Measurements from ENCODE around the gene SLC27A6.
"Not testable (repeated sequence)": the region's sequence is repeated elsewhere in the genome, so short reads cannot be mapped to it uniquely, and the experiment has no call there.

Gene SLC27A6

DNA sequence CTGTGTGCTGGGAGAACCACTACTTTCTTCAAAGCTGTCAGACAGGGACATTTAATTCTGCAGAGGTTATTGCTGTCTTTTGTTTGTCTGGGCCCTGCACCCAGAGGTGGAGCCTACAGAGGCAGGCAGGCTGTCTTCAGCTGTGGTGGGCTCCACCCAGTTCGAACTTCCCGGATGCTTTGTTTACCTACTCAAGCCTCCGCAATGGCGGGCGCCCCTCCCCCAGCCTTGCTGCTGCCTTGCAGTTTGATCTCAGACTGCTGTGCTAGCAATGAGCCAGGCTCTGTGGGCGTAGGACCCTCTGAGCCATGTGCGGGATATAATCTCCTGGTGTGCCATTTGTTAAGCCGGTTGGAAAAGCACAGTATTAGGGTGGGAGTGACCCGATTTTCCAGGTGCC is 22.2 kb upstream of the SLC27A6 start:
- H3K9me3 ChIP-seq (replicated peaks in 1 of 2; ENCODE audit: control insufficient read depth in 2 of 2, insufficient read depth in 1 of 2, low read depth in 1 of 2, low read length in 2 of 2); H2BK12ac ChIP-seq (ENCODE audit: low read length); H3K79me1 ChIP-seq (ENCODE audit: low read depth, low read length); H2BK15ac ChIP-seq (ENCODE audit: low read length); H3K27ac ChIP-seq (replicated peaks; ENCODE audit: low read length); H4K91ac ChIP-seq (ENCODE audit: low read depth, low read length, poor library complexity); H3K4me2 ChIP-seq (ENCODE audit: insufficient read depth, low read length, poor library complexity, severe bottlenecking); H4K8ac ChIP-seq (ENCODE audit: low read depth, low read length); H3K36me3 ChIP-seq (replicated peaks in 1 of 2; ENCODE audit: control insufficient read depth in 2 of 2, insufficient read depth in 2 of 2, low read length in 2 of 2); H3K4ac ChIP-seq (ENCODE audit: low read length); H2BK120ac ChIP-seq (ENCODE audit: low read depth, low read length); DNase-seq (ENCODE audit: low spot score); H3K14ac ChIP-seq (ENCODE audit: low read length); H3K27me3 ChIP-seq (ENCODE audit: control insufficient read depth in 3 of 3, insufficient read depth in 3 of 3, low read depth in 1 of 3, low read length in 3 of 3); H3K23ac ChIP-seq (ENCODE audit: low read depth, low read length, poor library complexity); H3K4me1 ChIP-seq (ENCODE audit: control insufficient read depth in 2 of 2, insufficient read depth in 1 of 2, low read depth in 1 of 2, low read length in 2 of 2); H2AK5ac ChIP-seq (ENCODE audit: low read depth, low read length); H3K9ac ChIP-seq (ENCODE audit: low read depth, low read length, poor library complexity); H3K4me3 ChIP-seq (ENCODE audit: low read length in 2 of 2); H3K18ac ChIP-seq (ENCODE audit: low read length); H2BK5ac ChIP-seq (ENCODE audit: low read length); H2AFZ ChIP-seq (ENCODE audit: low read length): not testable (repeated sequence)
- no CpG with 5 or more reads among the region's 9 CpGs for WGBS, 2 donors (ENCODE audit: extremely low coverage in 2 of 2, insufficient read length in 2 of 2, insufficient replicate concordance in 1 of 2)

DNA sequence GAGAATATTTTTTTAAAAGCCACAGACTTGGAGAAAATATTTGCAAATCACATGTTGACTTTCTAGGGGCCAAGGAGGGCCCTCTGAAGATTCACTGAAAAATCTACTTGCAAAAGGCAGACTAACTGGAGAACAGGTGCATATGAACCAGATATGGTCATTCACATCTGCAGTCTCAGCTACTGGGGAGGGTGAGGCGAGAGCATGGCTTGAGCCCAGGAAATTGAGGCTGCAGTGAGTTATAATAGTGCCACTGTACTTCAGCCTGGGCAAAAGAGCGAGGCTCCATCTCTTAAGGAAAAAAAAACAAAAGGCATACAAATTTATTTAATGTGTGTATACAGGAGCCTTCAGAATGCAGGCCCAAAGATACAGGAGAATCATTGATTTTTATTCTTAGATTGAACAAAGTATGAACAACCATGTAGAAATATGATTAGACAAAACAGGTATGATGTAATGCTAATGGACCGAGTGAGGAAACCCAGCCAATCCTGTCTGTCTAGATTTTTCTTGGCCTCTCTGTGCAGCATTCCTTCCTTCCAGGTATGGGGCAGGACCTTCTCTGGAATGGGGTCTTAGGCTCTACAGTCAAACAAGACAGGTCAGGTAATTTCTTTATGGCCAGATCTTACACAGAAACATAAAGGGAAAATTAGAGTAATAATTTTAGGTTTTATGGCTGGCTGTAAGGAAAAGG is 15.3 kb upstream of the SLC27A6 start:
- Histone ChIP-seq H3K36me3 (replicated peaks in 1 of 2; ENCODE audit: control insufficient read depth in 2 of 2, insufficient read depth in 2 of 2, low read length in 2 of 2) (no peaks in the 10 kb centered on the region), H4K91ac (ENCODE audit: low read depth, low read length, poor library complexity) (no peak overlapping the region), H3K4me2 (ENCODE audit: insufficient read depth, low read length, poor library complexity, severe bottlenecking) (no peak overlapping the region), H2AFZ (ENCODE audit: low read length) (no peak overlapping the region), H4K8ac (ENCODE audit: low read depth, low read length) (no peak overlapping the region), H2BK12ac (ENCODE audit: low read length) (no peak overlapping the region), H3K79me1 (ENCODE audit: low read depth, low read length) (no peaks in the 10 kb centered on the region), H3K27me3 (ENCODE audit: control insufficient read depth in 3 of 3, insufficient read depth in 3 of 3, low read depth in 1 of 3, low read length in 3 of 3) (no peaks in the 10 kb centered on the region), H3K18ac (ENCODE audit: low read length) (no peak overlapping the region), H2BK5ac (ENCODE audit: low read length) (no peak overlapping the region), H2AK5ac (ENCODE audit: low read depth, low read length) (no peak overlapping the region), H3K23ac (ENCODE audit: low read depth, low read length, poor library complexity) (no peak overlapping the region), H3K27ac (replicated peaks; ENCODE audit: low read length) (no peak overlapping the region), H3K4me1 (ENCODE audit: control insufficient read depth in 2 of 2, insufficient read depth in 1 of 2, low read depth in 1 of 2, low read length in 2 of 2) (no peaks in the 10 kb centered on the region), H3K4ac (ENCODE audit: low read length) (no peak overlapping the region), H3K4me3 (ENCODE audit: low read length in 2 of 2) (no peak overlapping the region), H3K9ac (ENCODE audit: low read depth, low read length, poor library complexity) (no peak overlapping the region), H2BK15ac (ENCODE audit: low read length) (no peak overlapping the region), H2BK120ac (ENCODE audit: low read depth, low read length) (no peak overlapping the region), H3K14ac (ENCODE audit: low read length) (no peak overlapping the region), H3K9me3 (replicated peaks in 1 of 2; ENCODE audit: control insufficient read depth in 2 of 2, insufficient read depth in 1 of 2, low read depth in 1 of 2, low read length in 2 of 2) (no peaks in the 10 kb centered on the region)
- WGBS, 2 donors (ENCODE audit: extremely low coverage in 2 of 2, insufficient read length in 2 of 2, insufficient replicate concordance in 1 of 2): no CpG with 5 or more reads among the region's 3 CpGs
- DNase-seq (ENCODE audit: low spot score): no peak

DNA sequence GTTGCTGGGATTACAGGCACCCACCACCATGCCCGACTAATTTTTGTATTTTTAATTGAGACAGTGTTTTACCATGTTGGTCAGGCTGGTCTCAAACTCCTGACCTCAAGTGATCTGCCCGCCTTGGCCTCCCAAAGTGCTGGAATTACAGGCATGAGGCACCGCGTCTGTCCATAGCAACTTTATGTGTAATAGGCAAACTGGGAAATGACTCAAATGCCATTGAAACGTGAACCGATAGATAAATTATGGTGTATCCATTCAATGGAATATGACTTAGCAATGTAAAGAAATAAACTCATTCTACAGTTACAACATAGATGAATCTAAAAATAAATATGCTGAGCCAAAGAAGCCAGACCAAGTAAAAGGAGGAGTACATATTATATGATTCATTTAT is 14.0 kb upstream of the SLC27A6 start:
- not testable (repeated sequence) for H4K91ac ChIP-seq (ENCODE audit: low read depth, low read length, poor library complexity); H3K14ac ChIP-seq (ENCODE audit: low read length); H2BK15ac ChIP-seq (ENCODE audit: low read length); H3K9me3 ChIP-seq (replicated peaks in 1 of 2; ENCODE audit: control insufficient read depth in 2 of 2, insufficient read depth in 1 of 2, low read depth in 1 of 2, low read length in 2 of 2); H2BK120ac ChIP-seq (ENCODE audit: low read depth, low read length); H3K27ac ChIP-seq (replicated peaks; ENCODE audit: low read length); H3K4me1 ChIP-seq (ENCODE audit: control insufficient read depth in 2 of 2, insufficient read depth in 1 of 2, low read depth in 1 of 2, low read length in 2 of 2); H2AK5ac ChIP-seq (ENCODE audit: low read depth, low read length); H3K4me2 ChIP-seq (ENCODE audit: insufficient read depth, low read length, poor library complexity, severe bottlenecking); H3K4ac ChIP-seq (ENCODE audit: low read length); H3K23ac ChIP-seq (ENCODE audit: low read depth, low read length, poor library complexity); H2BK5ac ChIP-seq (ENCODE audit: low read length); H3K79me1 ChIP-seq (ENCODE audit: low read depth, low read length); H2AFZ ChIP-seq (ENCODE audit: low read length); H3K9ac ChIP-seq (ENCODE audit: low read depth, low read length, poor library complexity); H2BK12ac ChIP-seq (ENCODE audit: low read length); H3K27me3 ChIP-seq (ENCODE audit: control insufficient read depth in 3 of 3, insufficient read depth in 3 of 3, low read depth in 1 of 3, low read length in 3 of 3); H4K8ac ChIP-seq (ENCODE audit: low read depth, low read length); H3K18ac ChIP-seq (ENCODE audit: low read length); H3K36me3 ChIP-seq (replicated peaks in 1 of 2; ENCODE audit: control insufficient read depth in 2 of 2, insufficient read depth in 2 of 2, low read length in 2 of 2); H3K4me3 ChIP-seq (ENCODE audit: low read length in 2 of 2); DNase-seq (ENCODE audit: low spot score)
- no CpG with 5 or more reads among the region's 6 CpGs for WGBS, 2 donors (ENCODE audit: extremely low coverage in 2 of 2, insufficient read length in 2 of 2, insufficient replicate concordance in 1 of 2)

DNA sequence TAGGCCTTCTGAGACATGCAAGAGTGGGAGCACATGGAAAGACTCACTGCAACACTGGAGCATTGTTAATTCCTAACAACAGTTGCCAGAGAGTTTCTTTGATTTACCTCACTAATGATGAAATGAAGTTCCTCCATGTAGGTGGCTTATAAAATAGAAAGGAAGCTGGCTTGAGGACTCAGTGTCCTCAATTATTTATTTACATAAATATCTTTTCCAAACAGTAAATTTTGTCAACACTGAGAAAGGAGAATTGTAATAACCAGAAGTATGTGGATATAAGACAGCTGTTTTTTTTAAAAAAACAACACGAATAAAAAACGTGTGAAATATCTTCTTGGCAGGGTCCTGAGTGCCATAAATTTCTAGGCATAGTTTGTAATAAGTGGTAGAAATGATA is 9.1 kb upstream of the SLC27A6 start:
- no peak overlapping the region for H3K18ac ChIP-seq (ENCODE audit: low read length)
- no peak overlapping the region for H3K4ac ChIP-seq (ENCODE audit: low read length)
- no peak overlapping the region for H2AFZ ChIP-seq (ENCODE audit: low read length)
- H2BK12ac ChIP-seq (ENCODE audit: low read length): no peak overlapping the region
- no peak overlapping the region for H4K8ac ChIP-seq (ENCODE audit: low read depth, low read length)
- no peaks in the 10 kb centered on the region for H3K27me3 ChIP-seq (ENCODE audit: control insufficient read depth in 3 of 3, insufficient read depth in 3 of 3, low read depth in 1 of 3, low read length in 3 of 3)
- H2AK5ac ChIP-seq (ENCODE audit: low read depth, low read length): no peak overlapping the region
- H3K36me3 ChIP-seq (replicated peaks in 1 of 2; ENCODE audit: control insufficient read depth in 2 of 2, insufficient read depth in 2 of 2, low read length in 2 of 2): no peaks in the 10 kb centered on the region
- H4K91ac ChIP-seq (ENCODE audit: low read depth, low read length, poor library complexity): no peak overlapping the region
- H2BK5ac ChIP-seq (ENCODE audit: low read length): no peak overlapping the region
- no peak for DNase-seq (ENCODE audit: low spot score)
- no CpG with 5 or more reads among the region's 2 CpGs for WGBS, 2 donors (ENCODE audit: extremely low coverage in 2 of 2, insufficient read length in 2 of 2, insufficient replicate concordance in 1 of 2)
- no peak overlapping the region for H3K4me2 ChIP-seq (ENCODE audit: insufficient read depth, low read length, poor library complexity, severe bottlenecking)
- H2BK15ac ChIP-seq (ENCODE audit: low read length): no peak overlapping the region
- H3K9ac ChIP-seq (ENCODE audit: low read depth, low read length, poor library complexity): no peak overlapping the region
- H3K14ac ChIP-seq (ENCODE audit: low read length): no peak overlapping the region
- no peak overlapping the region for H3K4me3 ChIP-seq (ENCODE audit: low read length in 2 of 2)
- no peaks in the 10 kb centered on the region for H3K79me1 ChIP-seq (ENCODE audit: low read depth, low read length)
- H3K4me1 ChIP-seq (ENCODE audit: control insufficient read depth in 2 of 2, insufficient read depth in 1 of 2, low read depth in 1 of 2, low read length in 2 of 2): no peaks in the 10 kb centered on the region
- no peak overlapping the region for H3K23ac ChIP-seq (ENCODE audit: low read depth, low read length, poor library complexity)
- H3K27ac ChIP-seq (replicated peaks; ENCODE audit: low read length): no peak overlapping the region
- no peaks in the 10 kb centered on the region for H3K9me3 ChIP-seq (replicated peaks in 1 of 2; ENCODE audit: control insufficient read depth in 2 of 2, insufficient read depth in 1 of 2, low read depth in 1 of 2, low read length in 2 of 2)
- H2BK120ac ChIP-seq (ENCODE audit: low read depth, low read length): no peak overlapping the region

Measured in neuronal stem cell (in vitro differentiated cells).